ENCODE measurements around the gene CHST3. TPM values are rescaled to one million over a fixed set of nuclear protein-coding genes. Genes with fewer than 3 reads are reported as not detected.

CHST3 gene
- total RNA-seq, 1 experiment from 2014 or later, result 6.1 TPM

- H3K18ac ChIP-seq (ENCODE audit: insufficient read length, low read depth, low read length), result no peak overlapping the region
- H3K9ac ChIP-seq (ENCODE audit: extremely low read depth, insufficient read length, low read length), result no peak overlapping the region
- H2BK120ac ChIP-seq (ENCODE audit: low read depth, low read length, poor library complexity, severe bottlenecking), result no peak overlapping the region
- no peaks in the 10 kb centered on the region for H3K27me3 ChIP-seq (ENCODE audit: insufficient read depth, low read length)
- no peak overlapping the region for H3K27ac ChIP-seq (ENCODE audit: insufficient read length, low read depth, low read length)
- H3K14ac ChIP-seq (ENCODE audit: insufficient read depth, low read length), result no peak overlapping the region
- no peak overlapping the region for H3K4ac ChIP-seq (ENCODE audit: low read depth, low read length)
- no peak overlapping the region for H2BK5ac ChIP-seq (ENCODE audit: insufficient read length, low read length)
- no peak overlapping the region for H3T11ph ChIP-seq (ENCODE audit: low read length)
- no peaks in the 10 kb centered on the region for H3K23me2 ChIP-seq (ENCODE audit: insufficient read length, low read depth, low read length, poor library complexity, severe bottlenecking)
- no peak for DNase-seq
- H3K4me2 ChIP-seq (ENCODE audit: insufficient read depth, insufficient read length, low read length), result no peak overlapping the region
- peaks cover 2% of the 10 kb centered on the region; the same call in 1 of the 2 replicates for H3K4me1 ChIP-seq (ENCODE audit: insufficient read depth, low read length)
- no peak overlapping the region for H3K23ac ChIP-seq (ENCODE audit: insufficient read length, low read depth, low read length)
- peaks cover 2% of the 10 kb centered on the region; the same call in 1 of the 2 replicates for H3K79me2 ChIP-seq (ENCODE audit: insufficient read depth, low read length)
- WGBS (ENCODE audit: extremely low coverage, insufficient read length, low lambda C conversion rate), result no CpG with 5 or more reads among the region's 10 CpGs
- TF ChIP-seq CTCF (conservative IDR thresholded peaks at IDR 0.05), result peak; percentile 40
- no peaks in the 10 kb centered on the region for H4K20me1 ChIP-seq (ENCODE audit: control insufficient read depth, insufficient read depth, insufficient read length)
- no peaks in the 10 kb centered on the region for H3K9me3 Mint-ChIP-seq
- H3K36me3 Mint-ChIP-seq (ENCODE audit: insufficient read depth in 1 of 3, low read depth in 3 of 3), result peaks cover 0 to 6% (median 0%) of the 10 kb centered on the region in 3 experiments; a peak in 1 of 7 replicates
- H3K56ac ChIP-seq (ENCODE audit: insufficient read length, low read depth, low read length), result no peak overlapping the region
- H3K79me1 ChIP-seq (ENCODE audit: insufficient read depth, low read depth, low read length, poor library complexity, severe bottlenecking), result no peaks in the 10 kb centered on the region
- no peak overlapping the region for H2BK12ac ChIP-seq (ENCODE audit: insufficient read length, low read depth, low read length)
- no peak overlapping the region for H2BK20ac ChIP-seq (ENCODE audit: low read depth, low read length, poor library complexity, severe bottlenecking)
- no peak overlapping the region for H2AK5ac ChIP-seq (ENCODE audit: insufficient read length, low read length)
- no peak overlapping the region for H4K8ac ChIP-seq (replicated peaks; ENCODE audit: insufficient read length, low read depth, low read length)
- no peak overlapping the region; a peak in 2 of 7 replicates for H3K27ac Mint-ChIP-seq
- H4K91ac ChIP-seq (ENCODE audit: insufficient read length, low read depth, low read length), result no peak overlapping the region
- no peak overlapping the region for H2AFZ ChIP-seq (ENCODE audit: low read length)
- H3K4me1 Mint-ChIP-seq, result peaks cover 18 to 30% of the 10 kb centered on the region in 2 experiments
- H2BK15ac ChIP-seq (ENCODE audit: low read depth, low read length), result no peak overlapping the region
- no peak overlapping the region for H4K5ac ChIP-seq (ENCODE audit: insufficient read length, low read depth, low read length)
- H3K27me3 Mint-ChIP-seq (ENCODE audit: low read depth), result no peaks in the 10 kb centered on the region
- no peaks in the 10 kb centered on the region for H3K9me3 ChIP-seq (ENCODE audit: control insufficient read depth, low read depth, low read length)
- H3K4me3 Mint-ChIP-seq, result no peak overlapping the region
These were observed 18.3 kb downstream of the CHST3 start for GRCh38 chr10:71982269-71983178.

All from H9 (cell line).